ENCODE results near the gene MDK.

Gene MDK

GRCh38 chr11:46348566-46349401, 32.7 kb upstream of the MDK start:
- DNase-seq: no peak

GRCh38 chr11:46350695-46351094, 30.8 kb upstream of the MDK start:
- no peak for DNase-seq

GRCh38 chr11:46351148-46351547, 30.3 kb upstream of the MDK start:
- DNase-seq: no peak

- no peak for DNase-seq
Measured at GRCh38 chr11:46351606-46352005, 29.9 kb upstream of the MDK start.

- no peak for DNase-seq
Measured at GRCh38 chr11:46352063-46352841, 29.2 kb upstream of the MDK start.

GRCh38 chr11:46353698-46354097, 27.8 kb upstream of the MDK start:
- no peak for DNase-seq

- DNase-seq: no peak
Measured at GRCh38 chr11:46356924-46357482, 24.5 kb upstream of the MDK start.

- DNase-seq: no peak
Measured at GRCh38 chr11:46357483-46357936, 24.0 kb upstream of the MDK start.

- no peak for DNase-seq
Measured at GRCh38 chr11:46359953-46360352, 21.5 kb upstream of the MDK start.

GRCh38 chr11:46360878-46361277, 20.6 kb upstream of the MDK start:
- no peak for DNase-seq

GRCh38 chr11:46361283-46362155, 19.9 kb upstream of the MDK start:
- DNase-seq: no peak

GRCh38 chr11:46362156-46363030, 19.1 kb upstream of the MDK start:
- DNase-seq: no peak

- no peak for DNase-seq
Measured at GRCh38 chr11:46363031-46363407, 18.4 kb upstream of the MDK start.

GRCh38 chr11:46363455-46364005, 17.9 kb upstream of the MDK start:
- DNase-seq: no peak

GRCh38 chr11:46364056-46364455, 17.4 kb upstream of the MDK start:
- DNase-seq: no peak

- DNase-seq: no peak
Measured at GRCh38 chr11:46364791-46365190, 16.7 kb upstream of the MDK start.

- DNase-seq: no peak
Measured at GRCh38 chr11:46366260-46366659, 15.2 kb upstream of the MDK start.

GRCh38 chr11:46366661-46367161, 14.8 kb upstream of the MDK start:
- DNase-seq: no peak

GRCh38 chr11:46367244-46367915, 14.1 kb upstream of the MDK start:
- DNase-seq: no peak

- DNase-seq: no peak
Measured at GRCh38 chr11:46367916-46368267, 13.6 kb upstream of the MDK start.

All from NCI-H2029 treated with DMSO at 0.1 percent for 48 hours (cell line).